WERI-Rb-1 (cell line): Measurements from ENCODE around the gene SEMA5A.

Experiments
- DNase-seq: peaks from one replicate; pipeline ENCODE4 v3.0.0-alpha.2; 2020
- H3K27ac ChIP-seq: fragments of 250-450 bp; sonication (Bioruptor Pico); 2 replicates; pipeline ENCODE4 v1.5.1; 2020; ENCODE audit warnings: mild to moderate bottlenecking, moderate library complexity
- H3K27me3 ChIP-seq: fragments of 250-450 bp; sonication (Bioruptor Pico); 2 replicates; pipeline ENCODE4 v1.5.1; 2021; ENCODE audit warnings: mild to moderate bottlenecking, low read depth, moderate library complexity; ENCODE audit not compliant: insufficient read depth, severe bottlenecking
- H3K36me3 ChIP-seq: fragments of 250-450 bp; sonication (Bioruptor Pico); 2 replicates; pipeline ENCODE4 v1.5.1; 2020; ENCODE audit warnings: mild to moderate bottlenecking, moderate library complexity
- H3K4me3 ChIP-seq: 2 replicates; pipeline ENCODE4 v1.5.1; 2011; ENCODE audit warnings: low read depth, mild to moderate bottlenecking, control low read depth, low read length
- H3K9me3 ChIP-seq: fragments of 250-450 bp; sonication (Bioruptor Pico); 2 replicates; pipeline ENCODE4 v1.5.1; 2021; ENCODE audit warnings: mild to moderate bottlenecking, moderate library complexity; ENCODE audit not compliant: severe bottlenecking
- CTCF ChIP-seq: IDR thresholded peaks from 2 replicates; pipeline ENCODE4 v1.5.1; 2011; ENCODE audit warnings: low read depth, mild to moderate bottlenecking, control low read depth, inconsistent platforms, low read length

SEMA5A gene

GRCh38 chr5:9046756-9047481, 499.0 kb downstream of the SEMA5A start:
- Histone ChIP-seq H3K27ac (no peak overlapping the region), H3K9me3 (no peaks in the 10 kb centered on the region), H3K36me3 (no peaks in the 10 kb centered on the region), H3K4me3 (no peak overlapping the region), H3K27me3 (no peaks in the 10 kb centered on the region)
- no peak for TF ChIP-seq CTCF
- no peak for DNase-seq

GRCh38 chr5:9045946-9046345, 499.9 kb downstream of the SEMA5A start:
- TF ChIP-seq CTCF = no peak

GRCh38 chr5:9042241-9042640, 503.6 kb downstream of the SEMA5A start:
- H3K27ac ChIP-seq = no peak overlapping the region
- no peak for TF ChIP-seq CTCF
- DNase-seq = no peak
- no peaks in the 10 kb centered on the region for H3K27me3 ChIP-seq
- H3K36me3 ChIP-seq = no peaks in the 10 kb centered on the region
- H3K4me3 ChIP-seq = no peak overlapping the region
- H3K9me3 ChIP-seq = no peaks in the 10 kb centered on the region

More at GRCh38 chr5:9045946-9046345, 499.9 kb downstream of the SEMA5A start:
- Histone ChIP-seq H3K9me3 (no peaks in the 10 kb centered on the region), H3K27ac (no peak overlapping the region), H3K27me3 (no peaks in the 10 kb centered on the region), H3K4me3 (no peak overlapping the region), H3K36me3 (no peaks in the 10 kb centered on the region)
- no peak for DNase-seq

- Histone ChIP-seq H3K36me3 (no peaks in the 10 kb centered on the region), H3K27me3 (no peaks in the 10 kb centered on the region), H3K27ac (no peak overlapping the region), H3K4me3 (no peak overlapping the region), H3K9me3 (no peaks in the 10 kb centered on the region)
- no peak for TF ChIP-seq CTCF
- no peak for DNase-seq
These were observed 505.4 kb downstream of the SEMA5A start for GRCh38 chr5:9040475-9040874.

- TF ChIP-seq CTCF = no peak
- H3K36me3 ChIP-seq = no peaks in the 10 kb centered on the region
- DNase-seq = no peak
- no peak overlapping the region for H3K27ac ChIP-seq
- no peaks in the 10 kb centered on the region for H3K9me3 ChIP-seq
- no peak overlapping the region for H3K4me3 ChIP-seq
- no peaks in the 10 kb centered on the region for H3K27me3 ChIP-seq
These were observed 508.8 kb downstream of the SEMA5A start for GRCh38 chr5:9037048-9037447.

GRCh38 chr5:9035346-9035745, 510.5 kb downstream of the SEMA5A start:
- no peak for TF ChIP-seq CTCF
- H3K9me3 ChIP-seq = no peaks in the 10 kb centered on the region
- no peaks in the 10 kb centered on the region for H3K36me3 ChIP-seq
- no peaks in the 10 kb centered on the region for H3K27me3 ChIP-seq
- DNase-seq = no peak
- H3K27ac ChIP-seq = no peak overlapping the region
- no peak overlapping the region for H3K4me3 ChIP-seq
